Tibial nerve (tissue), 4 donors: Measurements from ENCODE around the gene RABEP2. TPM values are rescaled to one million over a fixed set of nuclear protein-coding genes. Genes with fewer than 3 reads are reported as not detected.

Source experiments
- DNase-seq, 2 donors: peaks; one replicate each; pipeline ENCODE4 v3.0.0-alpha.2; 2019; ENCODE audit warnings: low spot score in 2 of 2
- H3K27ac ChIP-seq, 4 donors: fragments of 200-600 bp; sonication (generic) in 3 of 4; one replicate each; pipeline ENCODE4 v1.5.1; 2017 to 2019; ENCODE audit warnings: mild to moderate bottlenecking in 1 of 4
- H3K27me3 ChIP-seq, 2 donors: fragments of 200-600 bp; sonication (generic) in 1 of 2; one replicate each; pipeline versions ENCODE4 v1.5.1 to v1.6.0; 2017 to 2019
- H3K36me3 ChIP-seq, 3 donors: fragments of 200-600 bp; sonication (generic); one replicate each; pipeline ENCODE4 v1.5.1; 2018 to 2019
- H3K4me1 ChIP-seq, 4 donors: fragments of 200-600 bp; sonication (generic) in 3 of 4; one replicate each; pipeline ENCODE4 v1.5.1; 2017 to 2019
- H3K4me3 ChIP-seq, 4 donors: fragments of 200-600 bp; sonication (generic) in 3 of 4; one replicate each; pipeline ENCODE4 v1.5.1; 2017 to 2019; ENCODE audit warnings: mild to moderate bottlenecking in 1 of 4, moderate library complexity in 1 of 4
- H3K9me3 ChIP-seq, 4 donors: fragments of 200-600 bp; sonication (generic) in 3 of 4; one replicate each; pipeline ENCODE4 v1.5.1; 2017 to 2019
- EP300 ChIP-seq, 2 donors: sonication (generic); formaldehyde crosslinking; IDR thresholded peaks; one replicate each; pipeline ENCODE4 v1.6.1; 2017; ENCODE audit warnings: antibody characterized with exemption in 2 of 2, mild to moderate bottlenecking in 1 of 2
- POLR2A ChIP-seq, 2 donors: fragments of 450-650 bp; IDR thresholded peaks; one replicate each; pipeline ENCODE4 v1.6.1; 2017; ENCODE audit warnings: antibody characterized with exemption in 2 of 2, mild to moderate bottlenecking in 2 of 2, moderate library complexity in 2 of 2
- WGBS, 2 donors: methylation state at CpG; one replicate each; pipeline ENCODE4 v1.1.5; 2018; 5-methylcytosine and 5-hydroxymethylcytosine counted together
- total RNA-seq, 4 donors: library from RNA; depleted of rRNA; stranded (reverse); fragments of >200 nt; gene quantifications; one replicate each; pipeline ENCODE4 v1.1.0, GENCODE V29; 2016
- TF ChIP-seq, protein P1 (sequence below), 5 experiments: fragments of 200-600 bp in 3 of 5; fragments of 450-650 bp in 2 of 5; sonication (generic) in 3 of 5; IDR thresholded peaks; one replicate each; pipeline ENCODE4 v1.5.1; 2016 to 2019; ENCODE audit warnings: antibody characterized with exemption in 5 of 5, mild to moderate bottlenecking in 3 of 5, moderate library complexity in 2 of 5

RABEP2 gene
- total RNA-seq, 4 donors from 2014 or later = 30.3 to 57.0 (median 32.4) TPM

DNA sequence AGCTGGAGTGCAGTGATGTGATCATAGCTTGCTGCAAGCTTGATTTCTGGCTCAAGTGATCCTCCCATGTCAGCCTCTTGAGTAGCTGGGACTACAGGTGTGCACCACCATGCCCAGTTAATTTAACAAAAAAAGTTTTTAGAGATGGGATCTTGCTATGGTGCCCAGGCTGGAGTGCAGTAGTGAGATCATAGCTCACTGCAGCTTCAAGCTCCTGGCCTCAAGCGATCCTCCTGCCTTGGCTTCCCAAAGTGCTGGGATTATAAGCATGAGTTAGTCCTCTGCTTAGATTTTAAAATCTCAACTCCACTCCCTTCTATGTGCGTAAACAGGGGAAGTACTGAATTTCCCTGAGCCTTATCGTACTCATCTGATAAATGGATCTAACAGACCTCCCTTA is 6.3 kb downstream of the RABEP2 start:
- TF ChIP-seq, protein P1, sequence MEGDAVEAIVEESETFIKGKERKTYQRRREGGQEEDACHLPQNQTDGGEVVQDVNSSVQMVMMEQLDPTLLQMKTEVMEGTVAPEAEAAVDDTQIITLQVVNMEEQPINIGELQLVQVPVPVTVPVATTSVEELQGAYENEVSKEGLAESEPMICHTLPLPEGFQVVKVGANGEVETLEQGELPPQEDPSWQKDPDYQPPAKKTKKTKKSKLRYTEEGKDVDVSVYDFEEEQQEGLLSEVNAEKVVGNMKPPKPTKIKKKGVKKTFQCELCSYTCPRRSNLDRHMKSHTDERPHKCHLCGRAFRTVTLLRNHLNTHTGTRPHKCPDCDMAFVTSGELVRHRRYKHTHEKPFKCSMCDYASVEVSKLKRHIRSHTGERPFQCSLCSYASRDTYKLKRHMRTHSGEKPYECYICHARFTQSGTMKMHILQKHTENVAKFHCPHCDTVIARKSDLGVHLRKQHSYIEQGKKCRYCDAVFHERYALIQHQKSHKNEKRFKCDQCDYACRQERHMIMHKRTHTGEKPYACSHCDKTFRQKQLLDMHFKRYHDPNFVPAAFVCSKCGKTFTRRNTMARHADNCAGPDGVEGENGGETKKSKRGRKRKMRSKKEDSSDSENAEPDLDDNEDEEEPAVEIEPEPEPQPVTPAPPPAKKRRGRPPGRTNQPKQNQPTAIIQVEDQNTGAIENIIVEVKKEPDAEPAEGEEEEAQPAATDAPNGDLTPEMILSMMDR (IDR thresholded peaks at IDR 0.05) = no peak
- TF ChIP-seq EP300 (IDR thresholded peaks at IDR 0.05) = no peak
- no peak for TF ChIP-seq POLR2A (IDR thresholded peaks at IDR 0.05)

DNA sequence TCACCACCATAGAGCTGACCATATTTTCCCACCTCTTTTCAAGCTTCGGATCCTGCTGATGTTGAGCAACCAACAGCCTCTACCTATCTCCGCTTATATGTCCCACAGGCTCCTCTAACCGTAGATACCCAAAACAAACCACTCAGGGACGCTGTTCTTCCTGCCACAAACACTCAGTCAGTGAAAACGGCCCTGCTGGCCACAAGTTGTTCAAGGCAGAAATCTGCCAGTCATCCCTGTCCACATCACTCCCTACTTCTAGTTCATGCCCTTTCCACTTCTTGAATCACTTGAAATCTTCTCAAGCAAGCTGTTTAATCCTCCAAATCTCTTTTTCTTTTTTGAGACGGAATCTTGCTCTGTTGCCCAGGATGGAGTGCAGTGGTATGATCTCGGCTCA is 7.9 kb downstream of the RABEP2 start:
- Histone ChIP-seq H3K36me3 (peaks cover 0 to 79% (median 16%) of the 10 kb centered on the region in 3 donors), H3K9me3 (no peaks in the 10 kb centered on the region), H3K4me3 (no peak overlapping the region), H3K27me3 (no peaks in the 10 kb centered on the region), H3K4me1 (no peaks in the 10 kb centered on the region), H3K27ac (no peak overlapping the region)
- WGBS, 2 donors = 90 to 92% methylated on average over 7 of the region's 7 CpGs
- no peak for DNase-seq
- TF ChIP-seq EP300 (IDR thresholded peaks at IDR 0.05) = no peak
- TF ChIP-seq, protein P1 (IDR thresholded peaks at IDR 0.05) = no peak
- no peak for TF ChIP-seq POLR2A (IDR thresholded peaks at IDR 0.05)

More for the DNA sequence above, 6.3 kb downstream of the RABEP2 start:
- H3K4me3 ChIP-seq = no peak overlapping the region
- no peaks in the 10 kb centered on the region for H3K9me3 ChIP-seq
- H3K27me3 ChIP-seq = no peaks in the 10 kb centered on the region
- H3K27ac ChIP-seq = no peak overlapping the region
- H3K4me1 ChIP-seq = no peaks in the 10 kb centered on the region
- H3K36me3 ChIP-seq = peaks cover 0 to 63% (median 16%) of the 10 kb centered on the region in 3 donors
- 94 to 100% methylated on average over 3 of the region's 3 CpGs for WGBS, 2 donors
- no peak for DNase-seq

DNA sequence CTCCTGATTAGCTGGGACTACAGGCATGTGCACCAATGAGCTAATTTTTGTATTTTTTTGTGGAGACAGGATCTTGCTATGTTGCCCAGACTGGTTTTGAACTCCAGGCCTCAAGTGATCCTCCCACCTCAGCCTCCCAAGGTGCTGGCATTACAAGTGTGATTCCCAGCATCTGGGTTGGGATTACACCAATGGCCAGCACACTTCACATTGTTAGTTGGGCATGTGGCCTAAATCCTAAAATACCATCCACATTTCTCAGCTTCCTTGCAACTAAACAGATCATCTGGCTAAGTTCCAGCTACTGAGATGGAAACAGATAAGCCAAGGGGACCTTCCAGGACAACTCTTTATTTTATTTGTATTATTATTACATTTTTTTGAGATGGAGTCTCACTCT is 9.9 kb downstream of the RABEP2 start:
- H3K27ac ChIP-seq = no peak overlapping the region
- no peak for DNase-seq
- H3K9me3 ChIP-seq = no peaks in the 10 kb centered on the region
- H3K4me3 ChIP-seq = no peak overlapping the region
- TF ChIP-seq POLR2A (IDR thresholded peaks at IDR 0.05) (no peak), EP300 (IDR thresholded peaks at IDR 0.05) (no peak)
- TF ChIP-seq, protein P1 (IDR thresholded peaks at IDR 0.05) = no peak
- peaks cover 0 to 90% (median 16%) of the 10 kb centered on the region in 3 donors for H3K36me3 ChIP-seq
- no peaks in the 10 kb centered on the region for H3K4me1 ChIP-seq
- H3K27me3 ChIP-seq = no peaks in the 10 kb centered on the region

DNA sequence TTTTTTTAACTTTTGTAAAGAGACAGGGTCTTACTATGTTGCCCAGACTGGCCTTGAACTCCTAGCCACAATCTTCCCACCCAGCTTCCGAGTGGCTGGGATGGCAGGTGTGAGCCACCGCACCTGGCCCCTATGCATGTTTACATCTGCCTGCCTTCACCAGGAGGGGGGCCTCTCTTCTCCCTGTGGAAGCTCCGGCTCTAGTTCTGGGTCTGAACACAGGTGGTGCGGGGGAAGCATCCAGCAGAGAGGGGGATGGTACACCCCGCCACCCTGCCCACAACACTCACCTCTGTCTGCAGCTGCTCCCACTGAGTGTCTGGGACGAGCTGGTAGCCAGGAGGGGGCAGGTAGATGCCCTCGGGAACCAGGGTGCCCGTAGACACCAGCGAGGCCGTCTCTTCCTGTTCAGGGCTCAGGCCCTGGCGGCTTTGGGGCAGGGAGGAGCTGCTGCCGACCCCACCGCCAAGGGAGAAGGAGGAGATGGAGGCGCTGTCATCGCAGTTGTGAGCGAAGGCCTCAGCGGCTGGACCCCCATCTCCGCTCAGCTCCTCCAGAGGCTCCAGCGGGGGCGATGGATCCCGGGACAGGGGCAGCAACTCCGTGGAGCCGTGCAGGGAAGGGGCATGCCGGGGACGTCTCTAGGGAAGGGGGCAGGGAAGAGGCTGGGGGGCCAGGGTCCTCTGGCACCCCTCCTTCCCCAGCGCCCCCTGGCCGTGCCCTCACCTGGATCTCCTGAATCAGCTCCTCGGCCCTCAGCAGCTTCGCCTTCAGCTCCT is 10.9 kb downstream of the RABEP2 start:
- peaks cover 0 to 82% (median 16%) of the 10 kb centered on the region in 3 donors for H3K36me3 ChIP-seq
- TF ChIP-seq POLR2A (IDR thresholded peaks at IDR 0.05) (no peak), EP300 (IDR thresholded peaks at IDR 0.05) (no peak)
- H3K27me3 ChIP-seq = no peaks in the 10 kb centered on the region
- no peak overlapping the region for H3K4me3 ChIP-seq
- H3K4me1 ChIP-seq = no peaks in the 10 kb centered on the region
- no peak for DNase-seq
- 92 to 95% methylated on average over 27 to 29 of the region's 29 CpGs for WGBS, 2 donors
- no peaks in the 10 kb centered on the region for H3K9me3 ChIP-seq
- H3K27ac ChIP-seq = no peak overlapping the region

DNA sequence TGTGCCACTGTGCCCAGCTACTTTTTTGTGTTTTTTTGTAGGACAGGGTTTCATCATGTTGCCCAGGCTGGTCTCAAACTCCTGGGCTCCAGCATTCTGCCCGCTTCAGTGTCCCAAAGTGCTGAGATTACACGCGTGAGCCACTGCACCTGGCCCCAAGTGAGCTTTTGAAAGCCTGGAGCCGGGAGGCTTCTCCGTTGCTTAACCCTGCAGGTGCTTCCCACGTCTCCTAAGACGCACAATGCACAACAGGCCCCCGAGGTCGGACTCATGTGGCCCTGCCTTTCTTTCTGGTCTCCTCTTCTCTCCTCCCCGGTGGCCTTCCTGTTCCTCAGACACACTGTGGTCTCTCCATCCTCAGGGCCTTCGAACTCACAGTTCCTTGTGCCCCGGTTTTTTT is 12.5 kb downstream of the RABEP2 start:
- H3K9me3 ChIP-seq = no peaks in the 10 kb centered on the region
- 87 to 90% methylated on average over 12 of the region's 12 CpGs for WGBS, 2 donors
- no peaks in the 10 kb centered on the region for H3K4me1 ChIP-seq
- peaks cover 0 to 84% (median 19%) of the 10 kb centered on the region in 3 donors for H3K36me3 ChIP-seq
- no peak overlapping the region for H3K27ac ChIP-seq
- no peak overlapping the region for H3K4me3 ChIP-seq
- DNase-seq = no peak
- TF ChIP-seq, protein P1 (IDR thresholded peaks at IDR 0.05) = no peak
- no peak for TF ChIP-seq EP300 (IDR thresholded peaks at IDR 0.05)
- TF ChIP-seq POLR2A (IDR thresholded peaks at IDR 0.05) = no peak
- no peaks in the 10 kb centered on the region for H3K27me3 ChIP-seq
